ENCODE measurements around the gene LRFN3.

- TF ChIP-seq CTCF (IDR thresholded peaks at IDR 0.05; ENCODE audit: low read depth, low read length, poor library complexity, severe bottlenecking) (no peak), EZH2phosphoT487 (IDR thresholded peaks at IDR 0.05; ENCODE audit: borderline replicate concordance, low read length) (no peak)
Observed at GRCh38 chr19:35978271-35978670, 42.1 kb downstream of the LRFN3 start.

Measured in DOHH2 (cell line).